ENCODE measurements around the gene GPR26. TPM values are rescaled to one million over a fixed set of nuclear protein-coding genes. Genes with fewer than 3 reads are reported as not detected.

GPR26 gene
- total and polyA plus RNA-seq, 4 donors: not detected

DNA sequence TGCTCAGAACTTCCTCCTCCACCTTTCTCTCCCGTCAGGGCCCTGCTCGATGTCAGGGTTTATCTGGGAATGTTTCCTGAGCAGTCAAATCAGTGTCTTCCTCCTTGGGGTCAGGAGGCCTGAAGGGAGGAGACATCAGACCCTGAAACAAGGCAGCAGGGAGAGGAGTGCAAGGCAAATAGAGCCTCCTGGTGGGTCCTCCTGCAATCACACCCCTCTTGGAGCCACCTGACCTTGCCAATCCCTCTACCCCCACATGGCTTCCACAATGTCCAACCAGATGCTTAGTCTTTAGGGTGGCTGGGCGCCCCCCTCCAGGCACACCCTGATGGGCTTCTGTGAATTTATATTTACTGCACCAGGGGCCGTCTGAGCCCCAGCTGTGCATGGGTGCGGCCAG lies 12.2 kb downstream of the GPR26 start:
- H3K27me3 ChIP-seq (ENCODE audit: control insufficient read depth in 3 of 3, insufficient read depth in 3 of 3, low read length in 2 of 3): peaks cover 0 to 4% (median 0%) of the 10 kb centered on the region in 3 donors
- no peak overlapping the region for H3K27ac ChIP-seq (ENCODE audit: low read depth in 1 of 2, low read length in 1 of 2)
- TF ChIP-seq, protein P1, sequence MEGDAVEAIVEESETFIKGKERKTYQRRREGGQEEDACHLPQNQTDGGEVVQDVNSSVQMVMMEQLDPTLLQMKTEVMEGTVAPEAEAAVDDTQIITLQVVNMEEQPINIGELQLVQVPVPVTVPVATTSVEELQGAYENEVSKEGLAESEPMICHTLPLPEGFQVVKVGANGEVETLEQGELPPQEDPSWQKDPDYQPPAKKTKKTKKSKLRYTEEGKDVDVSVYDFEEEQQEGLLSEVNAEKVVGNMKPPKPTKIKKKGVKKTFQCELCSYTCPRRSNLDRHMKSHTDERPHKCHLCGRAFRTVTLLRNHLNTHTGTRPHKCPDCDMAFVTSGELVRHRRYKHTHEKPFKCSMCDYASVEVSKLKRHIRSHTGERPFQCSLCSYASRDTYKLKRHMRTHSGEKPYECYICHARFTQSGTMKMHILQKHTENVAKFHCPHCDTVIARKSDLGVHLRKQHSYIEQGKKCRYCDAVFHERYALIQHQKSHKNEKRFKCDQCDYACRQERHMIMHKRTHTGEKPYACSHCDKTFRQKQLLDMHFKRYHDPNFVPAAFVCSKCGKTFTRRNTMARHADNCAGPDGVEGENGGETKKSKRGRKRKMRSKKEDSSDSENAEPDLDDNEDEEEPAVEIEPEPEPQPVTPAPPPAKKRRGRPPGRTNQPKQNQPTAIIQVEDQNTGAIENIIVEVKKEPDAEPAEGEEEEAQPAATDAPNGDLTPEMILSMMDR (IDR thresholded peaks at IDR 0.05; ENCODE audit: control extremely low read depth, extremely low read depth): no peak
- H3K4me3 ChIP-seq: no peak overlapping the region
- H3K9ac ChIP-seq (ENCODE audit: insufficient read depth in 1 of 2, low read length in 2 of 2): no peak overlapping the region
- no peaks in the 10 kb centered on the region for H3K4me1 ChIP-seq (ENCODE audit: control insufficient read depth in 5 of 5, insufficient read depth in 5 of 5, low read length in 5 of 5)
- ATAC-seq (ENCODE audit: insufficient read depth, low FRiP score): no peak
- WGBS, 2 donors: 49 to 59% methylated on average over 5 of the region's 5 CpGs
- no peak for DNase-seq
- no peaks in the 10 kb centered on the region for H3K36me3 ChIP-seq (ENCODE audit: control insufficient read depth in 4 of 4, insufficient read depth in 4 of 4, low read length in 4 of 4)
- no peaks in the 10 kb centered on the region for H3K9me3 ChIP-seq (ENCODE audit: control insufficient read depth in 4 of 4, insufficient read depth in 3 of 4, low read length in 3 of 4)

DNA sequence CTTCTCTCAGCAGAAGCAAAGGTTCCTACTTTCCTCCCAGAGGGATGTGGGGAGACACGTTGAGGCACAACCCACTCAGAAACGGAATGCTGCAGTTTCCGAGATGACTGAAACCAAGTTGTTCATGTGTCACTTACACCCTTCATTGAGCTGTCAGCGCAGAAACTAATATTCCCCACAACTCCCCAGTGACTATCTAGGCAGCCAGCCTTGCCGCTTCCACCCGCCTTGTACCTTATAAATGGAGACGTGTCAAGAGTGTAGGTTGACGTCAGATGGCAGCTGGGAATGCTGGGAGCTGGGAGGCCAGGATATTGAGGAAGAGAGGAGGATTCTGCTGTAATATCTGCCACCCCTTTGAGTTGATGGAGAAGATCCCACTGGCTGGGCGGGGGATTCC lies 15.1 kb downstream of the GPR26 start:
- ATAC-seq (ENCODE audit: insufficient read depth, low FRiP score) (no peak), DNase-seq (no peak)
- no peaks in the 10 kb centered on the region for H3K9me3 ChIP-seq (ENCODE audit: control insufficient read depth in 4 of 4, insufficient read depth in 3 of 4, low read length in 3 of 4)
- no peaks in the 10 kb centered on the region for H3K4me1 ChIP-seq (ENCODE audit: control insufficient read depth in 5 of 5, insufficient read depth in 5 of 5, low read length in 5 of 5)
- H3K4me3 ChIP-seq: no peak overlapping the region
- no peak overlapping the region for H3K27ac ChIP-seq (ENCODE audit: low read depth in 1 of 2, low read length in 1 of 2)
- WGBS, 2 donors: 74 to 86% methylated on average over 9 of the region's 9 CpGs
- H3K36me3 ChIP-seq (ENCODE audit: control insufficient read depth in 4 of 4, insufficient read depth in 4 of 4, low read length in 4 of 4): no peaks in the 10 kb centered on the region
- H3K9ac ChIP-seq (ENCODE audit: insufficient read depth in 1 of 2, low read length in 2 of 2): no peak overlapping the region
- TF ChIP-seq, protein P1 (IDR thresholded peaks at IDR 0.05; ENCODE audit: control extremely low read depth, extremely low read depth): no peak
- peaks cover 0 to 9% (median 0%) of the 10 kb centered on the region in 3 donors for H3K27me3 ChIP-seq (ENCODE audit: control insufficient read depth in 3 of 3, insufficient read depth in 3 of 3, low read length in 2 of 3)

DNA sequence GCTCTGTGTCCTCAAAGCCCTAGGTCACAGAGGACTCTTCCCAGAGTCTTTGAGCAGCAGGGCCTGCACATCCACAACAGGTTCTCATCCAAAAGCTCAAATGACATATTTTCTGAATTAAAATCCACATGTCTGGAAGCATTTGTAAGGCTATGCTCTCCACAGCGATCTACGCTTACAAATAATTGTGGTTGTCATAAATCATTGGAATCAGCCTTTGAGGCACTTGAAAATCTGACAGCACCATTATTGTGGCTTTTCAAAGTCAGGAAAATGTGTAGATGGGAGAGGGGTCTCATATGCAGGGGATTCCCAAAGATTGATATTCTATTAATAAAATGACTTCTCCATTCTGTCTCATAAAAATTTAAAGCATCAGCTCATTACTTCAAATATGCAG lies 16.3 kb downstream of the GPR26 start:
- 89 to 90% methylated on average over 2 of the region's 2 CpGs for WGBS, 2 donors
- no peak overlapping the region for H3K4me3 ChIP-seq

More for the DNA sequence above, 16.3 kb downstream of the GPR26 start:
- Histone ChIP-seq H3K9ac (ENCODE audit: insufficient read depth in 1 of 2, low read length in 2 of 2) (no peak overlapping the region), H3K36me3 (ENCODE audit: control insufficient read depth in 4 of 4, insufficient read depth in 4 of 4, low read length in 4 of 4) (no peaks in the 10 kb centered on the region), H3K27me3 (ENCODE audit: control insufficient read depth in 3 of 3, insufficient read depth in 3 of 3, low read length in 2 of 3) (peaks cover 0 to 9% (median 0%) of the 10 kb centered on the region in 3 donors), H3K9me3 (ENCODE audit: control insufficient read depth in 4 of 4, insufficient read depth in 3 of 4, low read length in 3 of 4) (no peaks in the 10 kb centered on the region), H3K4me1 (ENCODE audit: control insufficient read depth in 5 of 5, insufficient read depth in 5 of 5, low read length in 5 of 5) (no peaks in the 10 kb centered on the region), H3K27ac (ENCODE audit: low read depth in 1 of 2, low read length in 1 of 2) (no peak overlapping the region)
- ATAC-seq (ENCODE audit: insufficient read depth, low FRiP score) (no peak), DNase-seq (no peak)
- TF ChIP-seq, protein P1 (IDR thresholded peaks at IDR 0.05; ENCODE audit: control extremely low read depth, extremely low read depth): no peak
